Stimulated activated CD8-positive, alpha-beta memory T cell treated with anti-CD3 and anti-CD28 coated beads, Interleukin-15, amount 100 ng/mL, for 4 hours (primary cell): ENCODE data around the gene MOSPD3.
"Not testable (repeated sequence)": the region's sequence is repeated elsewhere in the genome, so short reads cannot be mapped to it uniquely, and the experiment has no call there.

ENCODE experiments used
- DNase-seq, 2 donors: peaks; one replicate each; pipeline ENCODE4 v3.0.0-alpha.2; 2020; ENCODE audit warnings: low read depth in 2 of 2

Gene MOSPD3, protein sequence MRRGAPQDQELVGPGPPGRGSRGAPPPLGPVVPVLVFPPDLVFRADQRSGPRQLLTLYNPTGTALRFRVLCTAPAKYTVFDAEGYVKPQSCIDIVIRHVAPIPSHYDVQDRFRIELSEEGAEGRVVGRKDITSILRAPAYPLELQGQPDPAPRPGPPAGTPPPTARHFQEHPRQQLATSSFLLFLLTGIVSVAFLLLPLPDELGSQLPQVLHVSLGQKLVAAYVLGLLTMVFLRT

DNA sequence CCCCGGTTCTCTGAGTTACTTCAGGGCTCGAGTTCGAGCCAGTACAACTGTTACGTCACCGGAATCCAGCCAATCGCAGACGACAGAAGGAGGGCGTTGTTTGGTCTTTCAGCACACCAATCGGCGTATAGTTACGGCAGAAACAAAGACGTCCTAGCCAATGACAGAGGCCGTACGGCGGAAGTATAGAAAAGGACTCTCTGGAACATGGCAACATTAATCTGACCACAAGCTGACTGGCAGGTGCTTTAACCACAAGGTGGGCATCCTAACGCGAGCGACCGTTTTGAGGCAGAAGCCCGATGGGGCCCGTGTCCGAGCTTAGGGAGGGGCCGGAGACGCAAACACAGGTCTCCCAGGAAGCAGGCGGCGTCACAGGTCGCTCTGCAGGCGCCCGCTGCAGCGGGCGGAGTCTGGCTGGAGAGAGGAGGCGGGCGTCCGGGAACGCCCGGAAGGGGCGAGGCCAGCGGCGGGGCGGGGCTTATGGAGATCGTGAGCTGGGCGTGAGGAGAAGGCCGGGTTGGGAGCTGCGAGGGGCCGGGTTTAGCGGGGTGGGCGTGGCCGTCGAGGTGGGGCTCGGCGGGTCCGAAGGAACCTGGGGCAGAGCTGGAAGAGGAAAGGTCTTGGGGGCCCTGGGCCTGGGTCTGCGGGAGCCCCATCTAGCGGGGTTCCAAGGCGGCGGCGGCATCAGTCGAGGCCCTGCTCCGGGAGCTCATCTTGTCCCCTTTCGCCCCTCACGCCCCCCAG, at the start of gene MOSPD3:
Gene MOSPD3 (plus strand): TSS at position 558 of the 747 bp plus-strand sequence. CDS start 252 bp downstream, outside the sequence.
- peak; percentile 94 to 95 for DNase-seq

DNA sequence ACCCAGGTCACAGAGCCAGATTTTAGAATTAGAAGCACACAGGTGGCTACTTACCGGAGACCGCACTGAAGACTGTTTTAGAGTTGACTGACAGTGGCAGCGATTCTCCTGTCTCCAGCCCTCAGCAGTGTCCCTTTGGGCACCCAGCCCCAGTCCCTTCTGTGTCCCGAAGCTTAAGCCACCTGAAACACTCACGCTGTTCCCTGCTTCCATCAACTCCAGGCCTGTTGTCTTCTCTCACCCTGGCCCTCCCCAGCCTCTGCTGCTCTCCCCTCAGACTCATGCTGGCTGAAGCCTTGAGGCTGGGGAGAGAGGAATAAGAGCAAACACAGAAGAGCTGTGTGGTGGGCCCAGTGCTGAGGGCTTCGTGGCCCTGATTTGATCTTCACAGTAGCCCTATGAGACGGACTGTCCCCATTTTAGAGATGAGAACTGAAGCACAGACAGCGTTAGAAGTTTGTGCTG, 49.2 kb upstream of the MOSPD3 start:
- DNase-seq = no peak

DNA sequence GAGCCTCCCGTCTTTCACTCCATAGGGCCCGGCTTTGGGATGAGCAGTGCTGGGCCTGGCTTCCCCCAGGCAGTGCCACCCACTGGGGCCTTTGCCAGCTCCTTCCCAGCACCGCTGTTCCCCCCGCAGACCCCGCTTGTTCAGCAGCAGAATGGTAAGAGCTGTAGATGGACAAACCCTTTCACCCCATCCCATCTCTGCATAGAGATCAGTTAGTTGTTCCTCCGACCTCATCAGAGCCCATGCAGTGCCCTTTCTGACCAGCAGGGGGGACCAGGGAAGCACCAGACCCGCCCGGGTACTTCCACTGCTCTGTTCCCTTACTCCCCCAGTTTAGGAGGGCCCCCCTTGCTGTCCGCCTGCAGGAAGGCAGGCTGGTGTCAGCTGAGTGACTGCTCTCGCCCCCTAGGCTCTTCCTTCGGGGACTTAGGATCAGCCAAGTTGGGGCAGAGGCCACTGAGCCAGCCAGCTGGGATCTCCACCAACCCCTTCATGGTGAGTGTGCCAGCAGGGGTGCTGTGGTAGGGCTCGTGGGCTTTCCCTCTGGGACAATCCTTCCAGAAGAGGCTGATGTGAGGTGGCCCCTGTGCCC, 48.4 kb upstream of the MOSPD3 start:
- DNase-seq = peak; percentile 63 to 71

DNA sequence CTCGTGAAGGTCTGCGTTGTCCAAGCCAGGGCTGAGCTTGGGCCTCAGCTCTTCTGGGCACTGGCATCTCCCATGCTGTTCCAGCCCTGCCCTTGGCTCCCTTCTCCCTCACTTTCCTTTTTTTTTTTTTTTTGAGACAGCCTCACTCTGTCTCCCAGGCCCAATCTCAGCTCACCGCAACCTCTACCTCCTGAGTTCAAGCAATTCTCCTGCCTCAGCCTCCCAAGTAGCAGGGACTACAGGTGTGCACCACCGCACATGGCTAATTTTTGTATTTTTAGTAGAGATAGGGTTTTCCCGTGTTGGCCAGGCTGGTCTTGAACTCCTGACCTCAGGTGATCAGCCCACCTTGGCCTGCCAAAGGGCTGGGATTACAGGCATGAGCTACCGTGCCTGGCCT, 47.9 kb upstream of the MOSPD3 start:
- not testable (repeated sequence) for DNase-seq

DNA sequence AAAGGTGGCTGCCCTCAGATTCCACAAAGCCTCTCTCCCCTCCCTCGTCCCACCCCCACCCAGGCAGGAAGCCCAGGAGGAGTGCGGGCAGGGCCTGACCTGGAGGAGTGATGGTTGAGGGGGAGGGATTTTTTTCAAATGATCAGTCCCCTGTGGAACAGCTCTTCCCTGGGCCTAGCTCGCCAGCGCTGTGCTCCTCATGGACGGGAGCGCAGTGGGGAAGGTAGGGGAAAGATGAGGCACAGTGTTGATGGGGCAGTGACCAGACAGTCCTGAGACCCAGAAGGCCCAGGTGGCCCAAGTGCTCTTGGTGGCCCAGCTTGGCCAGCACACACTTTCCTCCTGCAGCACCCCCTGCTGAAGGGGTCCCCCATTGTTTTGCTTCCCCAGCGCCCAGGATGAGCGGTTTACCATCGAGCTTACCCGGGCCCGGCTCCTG, 47.2 kb upstream of the MOSPD3 start:
- DNase-seq = no peak

DNA sequence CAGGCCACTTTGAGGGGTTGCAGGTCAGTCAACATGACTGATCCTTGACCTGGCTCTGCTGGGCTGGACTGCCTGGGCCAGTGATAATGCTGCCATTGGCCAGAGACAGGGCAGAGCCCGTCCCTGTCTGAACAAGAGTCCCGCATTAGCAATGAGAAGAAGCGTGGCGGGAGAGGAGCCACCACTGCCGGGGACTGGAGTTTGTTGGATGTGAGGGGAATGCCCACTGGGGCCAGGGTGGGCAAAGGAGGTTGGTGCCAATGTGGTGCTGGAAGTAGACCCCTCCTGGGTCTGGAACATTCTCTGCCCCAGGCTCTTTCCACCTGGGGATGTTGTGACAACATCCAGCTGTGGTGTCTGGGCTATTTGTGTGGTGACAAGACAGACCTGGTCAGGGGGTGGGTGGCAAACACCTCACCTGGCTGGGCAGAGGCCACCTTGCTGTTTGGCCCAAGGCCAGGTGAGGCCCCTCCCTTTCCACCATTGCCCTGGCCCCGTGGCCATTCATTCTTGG, 46.3 kb upstream of the MOSPD3 start:
- no peak for DNase-seq

DNA sequence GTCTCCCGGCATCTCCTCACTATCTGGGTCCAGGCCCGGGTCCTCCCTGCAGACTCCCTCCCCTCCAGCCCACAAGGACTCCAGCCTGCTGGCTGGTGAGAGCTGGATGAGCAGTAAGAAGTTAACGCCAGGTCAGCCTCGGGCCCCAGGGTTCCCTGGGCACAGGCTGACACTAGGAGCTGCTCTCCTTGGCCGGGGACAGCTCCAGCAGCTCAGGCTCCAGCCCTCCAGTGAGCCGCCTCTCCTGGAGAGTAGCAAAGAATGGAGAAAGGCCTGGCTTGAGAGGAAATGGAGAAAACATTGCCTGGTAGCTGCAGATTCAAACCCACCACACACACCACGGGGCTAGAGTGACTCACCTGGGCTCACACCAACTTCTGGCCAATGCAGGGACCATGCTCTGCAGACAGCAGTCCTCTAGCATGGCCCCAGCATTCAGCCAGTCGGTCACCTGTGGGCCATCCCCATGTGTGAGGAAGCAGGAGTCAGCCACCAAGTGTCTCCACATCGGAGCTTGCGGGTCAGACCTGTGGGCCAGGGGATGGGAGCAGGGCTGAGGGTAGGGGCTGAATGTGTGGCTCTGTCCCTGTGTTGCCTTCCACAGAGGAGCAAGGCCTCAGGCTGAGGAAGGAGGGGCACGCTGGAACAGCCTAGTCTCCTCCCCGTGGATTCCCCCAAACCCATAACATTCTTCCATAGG, 45.2 kb upstream of the MOSPD3 start:
- DNase-seq = no peak

DNA sequence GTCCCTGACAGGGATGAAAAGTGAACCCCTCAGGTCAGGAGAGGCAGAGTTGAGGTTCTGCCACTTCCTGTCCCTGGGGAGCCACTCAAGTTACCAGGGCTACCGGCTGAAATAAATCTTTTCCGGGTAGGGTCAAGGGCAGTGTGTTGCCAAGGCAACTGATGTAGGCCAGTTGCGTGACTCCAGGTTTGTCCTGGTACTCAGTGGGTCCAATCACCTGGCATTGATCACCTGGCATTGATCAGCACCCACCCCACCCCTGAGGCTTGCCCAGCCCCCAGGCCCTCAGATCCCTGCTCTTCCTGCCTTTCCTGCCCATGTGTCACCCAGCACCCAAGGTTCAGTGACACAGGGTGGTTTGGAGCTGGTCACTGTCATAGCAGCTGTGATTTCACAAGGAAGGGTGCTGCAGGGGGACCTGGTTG, 44.6 kb upstream of the MOSPD3 start:
- DNase-seq = no peak

DNA sequence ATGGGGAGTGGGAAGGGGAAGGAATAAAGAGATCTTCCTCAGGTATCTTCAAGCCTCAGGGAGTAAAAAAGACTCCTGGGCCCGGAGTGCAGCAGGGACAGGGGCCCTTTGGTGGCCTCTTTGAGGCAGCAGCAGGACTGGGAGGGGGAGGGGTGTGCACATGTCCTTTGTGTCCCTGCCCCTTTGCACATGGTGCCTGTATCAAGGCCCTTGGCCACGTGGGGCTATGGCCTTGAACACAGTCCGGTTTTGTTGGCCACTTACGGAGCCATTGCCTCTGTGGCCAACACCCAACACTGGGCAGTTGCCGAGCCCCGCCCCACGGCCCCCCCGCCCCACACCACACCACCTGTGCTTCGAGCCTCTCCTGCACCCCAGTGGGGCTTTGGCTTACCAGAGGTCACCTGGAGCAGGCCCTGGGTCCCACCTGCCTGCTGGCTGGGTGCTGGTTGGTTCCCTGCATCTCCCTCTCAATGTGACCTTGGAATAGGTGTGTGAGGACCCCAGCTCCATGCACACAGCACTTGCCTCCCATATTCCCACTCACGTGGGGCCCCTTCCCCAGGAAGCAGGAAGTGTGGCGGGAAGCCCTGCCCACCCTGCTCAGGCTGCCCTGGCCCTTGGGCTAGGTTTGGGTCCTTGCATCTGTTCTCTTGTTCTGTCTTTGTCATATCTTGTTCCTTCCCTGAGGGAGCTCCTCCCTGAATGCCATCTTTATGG, 44.0 kb upstream of the MOSPD3 start:
- DNase-seq = no peak

DNA sequence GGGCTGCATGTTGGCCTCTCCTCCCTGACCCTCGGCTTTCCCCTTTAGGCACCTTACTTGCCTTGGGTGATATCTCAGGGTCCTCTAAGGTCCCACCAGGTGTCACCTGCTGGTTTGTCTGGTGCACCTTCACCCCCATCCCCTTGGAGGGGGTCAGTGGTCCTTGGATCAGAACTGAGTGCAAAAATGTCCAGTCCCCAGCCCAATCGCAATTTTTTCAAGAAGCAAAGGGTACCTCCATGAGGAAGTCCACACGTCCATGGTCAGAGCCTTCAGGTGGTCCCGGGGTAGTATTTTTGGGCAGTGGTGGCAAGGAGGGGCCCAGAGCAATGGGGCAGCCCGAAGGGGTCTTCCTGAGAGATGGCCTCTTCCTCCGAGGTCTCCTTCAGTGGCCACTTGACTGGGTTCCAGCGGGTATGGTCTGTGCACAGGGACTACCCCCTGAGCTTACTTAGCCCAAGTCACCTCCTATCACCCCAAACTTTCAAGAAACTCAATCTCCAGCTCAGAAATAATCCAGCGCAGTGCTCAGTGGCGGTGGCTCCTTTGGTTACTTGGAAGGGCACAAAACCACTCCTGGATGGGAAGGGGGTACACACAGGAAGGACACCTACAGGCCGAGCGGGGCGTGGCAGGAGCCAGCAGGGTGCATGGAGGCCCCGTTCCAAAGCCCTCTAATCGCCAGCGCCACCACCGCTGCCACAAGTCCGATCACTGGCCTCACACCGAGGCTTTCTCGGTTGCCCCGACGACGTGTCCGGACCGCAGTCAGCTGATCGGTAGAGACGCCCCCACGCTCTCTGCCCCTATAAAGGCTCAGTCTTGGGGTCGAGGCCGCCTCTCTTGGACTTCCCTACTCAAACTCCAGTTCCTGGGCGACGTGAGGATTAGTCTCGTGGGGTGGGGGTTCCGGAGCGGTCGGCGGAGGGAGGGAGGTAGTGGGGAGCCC, 43.2 kb upstream of the MOSPD3 start:
- DNase-seq = no peak

DNA sequence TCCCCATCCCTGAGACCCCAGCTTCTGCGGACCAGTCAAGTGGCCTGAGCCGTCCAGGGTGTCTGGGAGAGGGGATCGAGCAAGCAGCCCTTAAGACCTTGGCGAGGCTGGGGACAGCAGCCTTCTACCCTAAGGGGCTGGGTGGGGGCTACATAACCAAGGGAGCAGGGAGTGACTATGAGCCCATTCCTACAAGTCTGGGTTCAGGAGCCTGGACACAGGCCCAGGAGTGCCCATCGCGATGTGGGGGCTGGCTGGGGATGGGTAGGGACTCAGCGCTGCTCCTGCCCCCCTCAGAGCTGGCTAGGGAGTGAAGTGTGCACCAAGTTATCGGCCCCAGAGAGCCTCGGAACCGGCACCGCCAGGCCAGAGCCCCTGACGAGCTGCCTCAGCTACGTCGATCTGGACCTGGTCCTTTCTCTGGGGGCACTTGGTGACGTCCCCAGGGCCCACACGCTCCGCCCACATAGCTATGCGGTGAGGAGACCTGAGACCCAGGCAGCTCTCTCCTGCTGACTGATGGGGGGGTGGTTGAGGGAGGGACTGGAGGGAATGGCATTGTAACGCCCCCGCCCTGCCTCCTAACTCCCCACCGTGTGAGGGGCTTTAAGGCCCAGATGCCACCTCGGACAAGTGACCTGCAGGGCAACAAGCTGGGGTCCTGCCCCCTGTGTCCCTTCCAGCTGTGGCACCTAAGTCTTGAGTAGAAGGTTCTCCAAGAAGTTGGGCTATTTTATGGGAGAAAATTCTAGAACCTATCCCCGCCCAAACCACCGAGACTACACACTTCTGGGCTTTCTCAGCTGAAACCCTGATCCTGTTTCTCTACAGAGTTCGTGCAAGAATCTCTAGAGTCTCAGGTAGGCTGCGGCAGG, 41.1 kb upstream of the MOSPD3 start:
- DNase-seq = no peak

DNA sequence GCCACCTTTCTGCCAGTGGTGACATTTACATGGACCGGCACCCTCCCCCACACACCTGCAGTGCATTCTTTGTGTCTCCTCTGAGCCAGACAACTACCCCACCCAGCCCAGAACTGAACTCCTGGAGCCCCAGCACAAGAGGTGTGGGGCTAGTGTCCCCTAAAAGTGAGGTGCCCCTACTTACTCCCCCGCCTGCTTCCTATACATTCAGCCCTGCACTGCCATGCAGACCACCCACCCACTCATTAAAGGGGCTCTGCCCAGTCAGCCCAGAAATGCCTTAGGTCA, 40.6 kb upstream of the MOSPD3 start:
- no peak for DNase-seq

DNA sequence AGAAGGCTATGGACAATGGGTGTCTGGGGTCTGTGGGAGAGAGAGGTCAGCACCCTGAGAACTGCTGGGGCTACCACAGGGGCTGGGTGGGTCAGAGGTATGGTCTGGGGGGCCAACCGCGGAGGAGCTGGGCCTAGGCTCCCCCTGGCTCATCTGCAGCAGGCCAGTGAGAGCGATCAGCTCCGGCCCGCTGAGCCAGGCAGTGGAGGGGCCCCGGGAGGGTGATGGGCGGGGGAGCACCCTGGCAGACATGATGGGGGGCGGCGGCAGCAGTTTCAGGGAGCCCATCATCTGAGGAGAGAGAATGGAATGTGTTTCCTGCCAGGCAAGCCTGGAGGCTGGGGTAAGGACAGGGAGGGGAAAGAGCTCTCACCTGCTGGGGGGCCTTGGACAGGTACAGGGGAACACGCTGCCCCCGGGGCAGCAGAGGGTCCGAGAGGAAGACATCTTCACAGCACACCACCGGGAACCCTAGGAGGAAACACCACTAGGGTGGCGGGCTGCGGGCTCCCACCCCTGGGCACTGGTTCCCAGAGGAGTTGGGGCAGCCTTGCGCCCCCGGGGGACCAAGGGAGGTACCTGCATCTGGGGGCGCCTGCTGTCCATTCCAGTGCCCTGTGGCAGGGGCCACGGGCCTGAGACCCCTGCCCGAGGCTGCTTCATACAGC, 39.9 kb upstream of the MOSPD3 start:
- DNase-seq = no peak

DNA sequence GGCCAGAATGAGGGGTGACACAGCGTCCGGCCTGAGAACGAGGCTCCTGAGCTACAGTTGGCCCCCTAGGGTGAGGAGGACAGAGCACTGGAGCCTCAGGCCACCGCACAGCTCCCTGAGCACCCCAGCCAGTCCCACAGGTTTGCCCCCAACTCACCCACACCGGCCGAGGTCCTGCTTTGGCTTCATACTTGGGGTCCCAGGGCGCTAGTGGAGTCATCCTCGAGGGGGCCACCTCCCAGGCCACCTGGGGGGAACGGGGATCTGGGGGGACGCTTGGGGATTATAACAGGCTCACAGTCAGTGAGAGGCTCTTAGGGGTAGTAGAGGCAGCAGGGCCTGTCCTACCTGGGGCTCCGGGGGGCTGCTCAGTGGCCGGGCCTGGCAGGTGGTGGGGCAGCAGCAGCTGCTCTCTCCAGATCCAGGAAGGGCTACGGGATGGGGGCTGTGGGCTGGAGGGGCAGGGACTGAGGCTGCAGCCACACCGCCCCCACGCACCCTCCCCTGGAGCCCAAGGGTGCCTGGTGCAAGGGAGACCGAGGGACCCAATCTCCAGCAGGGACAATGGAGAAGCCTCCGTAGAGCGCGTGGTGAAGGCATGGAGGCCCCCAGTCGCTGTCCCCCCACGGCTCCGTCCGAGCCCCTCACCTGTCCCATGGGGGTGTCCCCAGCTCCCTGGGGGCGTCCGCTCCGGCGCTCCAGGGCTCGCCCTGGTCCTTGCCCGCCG, 39.2 kb upstream of the MOSPD3 start:
- no peak for DNase-seq

DNA sequence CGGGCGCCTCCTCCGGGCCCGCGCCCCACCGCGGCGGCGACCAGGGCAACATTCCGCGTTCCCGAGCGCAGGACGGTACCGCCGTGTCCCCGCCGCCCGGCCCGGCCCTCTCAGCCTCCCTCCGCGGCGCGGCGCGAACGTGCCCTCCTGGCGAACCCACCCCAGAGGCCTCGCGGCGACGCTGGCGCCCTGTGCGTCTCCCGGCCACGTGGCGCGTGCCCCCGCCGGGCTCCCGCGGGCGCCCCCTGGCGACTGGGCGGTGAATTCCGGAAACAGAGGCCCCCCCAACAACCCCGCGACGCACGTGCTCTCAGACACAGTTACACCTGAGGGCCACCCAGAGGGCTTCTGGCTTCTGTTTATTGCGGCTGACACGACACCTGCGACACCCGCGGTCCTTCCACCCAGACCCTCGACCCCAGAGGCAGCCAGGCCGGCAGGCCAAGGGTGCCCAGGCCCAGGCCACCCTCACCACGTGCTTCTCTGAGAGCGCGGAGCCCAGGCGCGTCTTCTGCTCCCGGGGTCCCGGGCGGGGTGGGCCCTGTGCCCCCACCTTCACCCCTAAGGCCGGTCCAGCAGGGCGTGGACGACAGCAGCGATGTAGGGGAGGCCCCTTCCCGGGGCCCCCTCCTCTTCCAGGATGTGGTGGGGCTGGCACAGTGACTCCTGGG, 38.5 kb upstream of the MOSPD3 start, which contains the start of gene SAP25:
Gene SAP25 (minus strand): TSS at position 210 of the 671 bp plus-strand sequence. CDS start 158 bp downstream, at position 52.
- no peak for DNase-seq

DNA sequence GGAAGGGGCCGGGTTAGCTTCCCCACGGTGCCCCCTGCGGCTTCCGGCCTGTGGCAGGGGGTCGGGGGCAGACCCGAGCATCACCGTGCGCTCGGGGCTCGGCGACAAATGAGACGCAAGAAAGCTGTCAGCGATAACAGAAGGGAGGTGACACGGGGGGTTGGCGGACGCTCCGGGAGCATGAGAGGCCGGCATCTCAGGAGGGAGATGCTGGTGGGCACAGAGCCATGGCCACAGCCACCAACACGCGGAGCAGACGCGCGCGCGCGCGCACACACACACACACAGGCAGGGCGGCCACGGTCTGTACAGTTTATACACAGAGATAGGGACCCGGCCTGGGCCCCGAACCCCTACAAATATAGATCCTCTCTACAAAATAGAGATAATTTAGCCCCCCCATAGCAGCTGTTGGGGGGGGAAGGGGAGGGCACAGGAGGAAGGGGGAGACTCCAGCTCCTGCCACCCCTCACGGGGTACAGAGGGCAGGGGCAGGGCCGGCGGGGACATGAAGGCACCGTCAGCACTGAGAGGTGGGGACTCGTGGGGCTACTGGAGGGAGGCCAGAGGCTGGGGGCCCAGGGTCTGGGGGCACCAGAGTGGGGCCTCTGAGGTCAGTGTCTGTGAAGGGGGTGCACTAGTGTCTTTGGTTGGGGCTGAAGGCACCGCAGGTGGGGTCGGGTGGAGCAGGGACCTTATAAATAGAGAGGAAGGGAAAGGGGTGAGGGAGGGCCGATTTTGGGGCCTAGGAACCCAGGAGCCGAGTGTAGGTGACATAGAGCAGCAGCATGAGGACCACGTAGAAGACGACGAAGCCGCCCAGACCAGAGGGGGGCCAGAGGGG, 37.8 kb upstream of the MOSPD3 start:
- DNase-seq = no peak
